Measurements from ENCODE around the gene EML3. TPM values are rescaled to one million over a fixed set of nuclear protein-coding genes. Genes with fewer than 3 reads are reported as not detected.

EML3 gene
- total RNA-seq, 6 donors from 2014 or later, result 31.0 to 148 (median 71.0) TPM

- DNase-seq, result peak in 1 of 2 donors; percentile 88
- peak in 1 of 2 donors; percentile 2 for ATAC-seq (ENCODE audit: low FRiP score in 2 of 2)
- Histone ChIP-seq H3K9me3 (no peaks in the 10 kb centered on the region), H3K27me3 (no peaks in the 10 kb centered on the region), H3K4me1 (peaks cover 17 to 27% (median 20%) of the 10 kb centered on the region in 4 donors), H3K4me3 (peak overlapping the region in 3 of 4 donors; percentile 66 to 95 (median 76)), H3K36me3 (peaks cover 3 to 55% (median 19%) of the 10 kb centered on the region in 4 donors), H3K27ac (peak overlapping the region; percentile 95 to 99 (median 98))
- 40% methylated on average over 2 of the region's 15 CpGs; no CpG with 5 or more reads in 1 of the 2 donors for WGBS, 2 donors
- TF ChIP-seq POLR2A (IDR thresholded peaks at IDR 0.05) (no peak), POLR2AphosphoS5 (IDR thresholded peaks at IDR 0.05) (no peak), CTCF (IDR thresholded peaks at IDR 0.05) (no peak), EP300 (IDR thresholded peaks at IDR 0.05) (no peak)
Observed at GRCh38 chr11:62613291-62613778, 760 bp upstream of the EML3 start.

DNA sequence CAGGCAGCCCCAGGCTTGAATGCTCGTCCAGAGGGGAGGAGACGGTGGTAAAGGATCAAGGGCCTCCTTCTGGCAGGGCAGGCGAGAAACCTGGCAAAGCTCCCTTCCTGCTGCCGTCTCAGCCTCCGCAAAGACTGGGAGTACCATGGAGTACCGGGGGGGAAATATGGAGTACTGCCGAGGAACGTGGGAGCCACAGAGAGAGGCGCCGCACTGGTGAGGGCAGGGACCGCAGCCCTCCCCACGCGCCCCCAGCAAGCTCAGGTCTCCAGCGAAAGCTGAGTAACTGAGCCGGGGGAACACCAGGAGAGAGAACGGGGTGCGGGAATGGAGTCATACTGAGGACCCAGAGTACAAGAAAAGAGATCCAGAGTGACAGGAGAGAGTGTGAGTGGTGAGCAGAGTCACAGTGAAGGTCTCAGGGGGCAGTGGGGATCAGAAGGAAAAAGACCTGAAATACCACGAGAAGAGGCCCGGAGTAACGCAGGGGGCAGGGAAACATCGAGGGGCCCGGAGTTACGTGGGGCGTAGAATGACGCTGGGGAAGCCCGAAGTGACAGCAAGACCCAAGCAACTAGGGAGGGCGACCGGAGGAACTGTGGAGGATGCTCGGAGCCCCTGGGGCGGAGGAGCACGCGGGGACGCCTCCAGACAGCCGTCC, 740 bp downstream of the EML3 start:
- Histone ChIP-seq H3K9me3 (no peaks in the 10 kb centered on the region), H3K27me3 (no peaks in the 10 kb centered on the region), H3K4me3 (peak overlapping the region; percentile 66 to 95 (median 78)), H3K27ac (peak overlapping the region; percentile 95 to 99 (median 98)), H3K4me1 (peaks cover 20 to 32% (median 21%) of the 10 kb centered on the region in 4 donors), H3K36me3 (peaks cover 6 to 61% (median 25%) of the 10 kb centered on the region in 4 donors)
- peak; percentile 9 to 23 for TF ChIP-seq POLR2AphosphoS5 (IDR thresholded peaks at IDR 0.05)
- no peak for TF ChIP-seq POLR2A (IDR thresholded peaks at IDR 0.05)
- no peak for TF ChIP-seq EP300 (IDR thresholded peaks at IDR 0.05)
- TF ChIP-seq CTCF (IDR thresholded peaks at IDR 0.05), result peak in 1 of 6 experiments; percentile 58
- DNase-seq (peak; percentile 53 to 79), ATAC-seq (ENCODE audit: low FRiP score in 2 of 2) (peak; percentile 15 to 20)
- 1% methylated on average over 26 to 34 of the region's 34 CpGs for WGBS, 2 donors

DNA sequence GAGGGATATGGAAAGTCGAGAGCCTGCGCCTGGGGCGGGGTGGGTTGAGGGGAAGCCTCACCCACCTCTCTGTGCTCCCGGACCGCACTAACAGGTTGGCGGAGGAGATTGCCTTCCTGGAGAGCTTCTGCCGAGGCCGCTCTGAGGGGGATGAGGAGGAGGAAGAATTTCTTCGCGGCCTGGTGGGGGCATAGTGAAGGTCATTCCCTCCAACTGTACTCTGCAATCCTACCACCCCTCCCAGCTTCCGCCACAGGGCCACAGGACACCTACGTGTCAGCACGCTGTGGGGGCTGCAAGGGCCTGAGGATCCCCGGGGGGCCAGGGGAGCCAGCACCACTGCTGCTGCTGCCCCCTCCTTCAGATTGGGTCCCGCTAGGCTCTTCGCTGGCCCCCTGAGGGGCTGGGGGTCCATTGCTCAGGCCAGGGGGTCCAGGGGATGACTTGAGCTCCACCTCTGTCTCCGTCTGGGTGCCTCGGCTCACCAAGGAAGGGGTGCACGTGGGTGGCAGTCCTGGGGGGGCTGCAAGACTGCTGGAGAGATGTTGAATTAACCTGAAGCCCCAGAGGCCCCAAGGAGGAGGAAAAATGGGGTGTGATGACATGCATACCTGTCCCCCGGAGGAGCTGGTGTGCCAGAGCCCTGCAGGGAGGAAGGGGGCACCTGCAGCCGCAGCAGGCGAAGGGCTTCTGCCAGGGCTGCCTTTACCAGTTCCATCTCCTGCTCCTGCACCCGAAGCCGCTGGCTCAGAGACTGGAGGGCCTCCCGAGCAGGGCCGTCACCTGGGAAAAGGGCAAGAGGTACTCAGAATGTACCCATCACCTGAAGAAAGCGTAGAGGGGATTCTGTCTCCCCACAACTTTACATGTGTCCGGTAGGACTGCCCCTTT, 1.5 kb downstream of the EML3 start:
- DNase-seq, result peak in 1 of 2 donors; percentile 64
- Histone ChIP-seq H3K4me1 (peaks cover 20 to 32% (median 21%) of the 10 kb centered on the region in 4 donors), H3K9me3 (no peaks in the 10 kb centered on the region), H3K27me3 (no peaks in the 10 kb centered on the region), H3K36me3 (peaks cover 3 to 60% (median 24%) of the 10 kb centered on the region in 4 donors), H3K27ac (peak overlapping the region; percentile 95 to 99 (median 98)), H3K4me3 (peak overlapping the region; percentile 66 to 95 (median 78))
- TF ChIP-seq POLR2A (IDR thresholded peaks at IDR 0.05) (no peak), EP300 (IDR thresholded peaks at IDR 0.05) (no peak), CTCF (IDR thresholded peaks at IDR 0.05) (no peak), POLR2AphosphoS5 (IDR thresholded peaks at IDR 0.05) (no peak)
- 58 to 67% methylated on average over 24 to 26 of the region's 28 CpGs for WGBS, 2 donors
- ATAC-seq (ENCODE audit: low FRiP score in 2 of 2), result no peak

- peak overlapping the region in 1 of 4 donors; percentile 99 for H3K27ac ChIP-seq
- H3K27me3 ChIP-seq, result no peaks in the 10 kb centered on the region
- WGBS, 2 donors, result 82 to 85% methylated on average over 5 to 6 of the region's 6 CpGs
- no peak for TF ChIP-seq POLR2AphosphoS5 (IDR thresholded peaks at IDR 0.05)
- H3K4me3 ChIP-seq, result no peak overlapping the region
- H3K9me3 ChIP-seq, result no peaks in the 10 kb centered on the region
- H3K4me1 ChIP-seq, result peaks cover 20 to 32% (median 21%) of the 10 kb centered on the region in 4 donors
- ATAC-seq (ENCODE audit: low FRiP score in 2 of 2), result no peak
- peaks cover 9 to 60% (median 28%) of the 10 kb centered on the region in 4 donors for H3K36me3 ChIP-seq
- DNase-seq, result no peak
Observed at GRCh38 chr11:62610403-62610802, 2.2 kb downstream of the EML3 start.

DNA sequence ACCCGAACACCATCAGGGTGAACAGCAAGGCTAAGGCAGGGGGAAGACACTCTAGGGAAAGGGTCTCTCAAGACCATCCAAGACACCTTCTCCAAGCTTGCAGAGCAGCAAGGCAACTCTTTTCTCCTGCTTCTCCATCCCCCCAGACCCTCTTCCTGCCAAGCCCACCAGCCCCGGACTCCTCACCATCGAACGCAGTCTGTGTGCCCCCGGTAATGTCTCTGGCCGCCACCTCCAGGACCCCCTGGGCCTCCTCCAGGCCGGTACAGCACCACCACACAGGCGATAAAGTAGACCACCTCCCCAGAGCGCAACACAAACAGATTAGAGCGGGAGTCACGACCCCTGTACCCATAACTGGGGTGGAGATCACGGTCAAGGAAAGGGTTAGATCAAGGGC, 3.8 kb downstream of the EML3 start:
- TF ChIP-seq CTCF (IDR thresholded peaks at IDR 0.05) (no peak), POLR2AphosphoS5 (IDR thresholded peaks at IDR 0.05) (no peak), POLR2A (IDR thresholded peaks at IDR 0.05) (no peak), EP300 (IDR thresholded peaks at IDR 0.05) (no peak)
- Histone ChIP-seq H3K9me3 (no peaks in the 10 kb centered on the region), H3K36me3 (peaks cover 12 to 70% (median 33%) of the 10 kb centered on the region in 4 donors), H3K4me3 (no peak overlapping the region), H3K27me3 (no peaks in the 10 kb centered on the region), H3K4me1 (peaks cover 20 to 32% (median 21%) of the 10 kb centered on the region in 4 donors), H3K27ac (no peak overlapping the region)
- ATAC-seq (ENCODE audit: low FRiP score in 2 of 2) (no peak), DNase-seq (no peak)
- 96 to 97% methylated on average over 12 of the region's 12 CpGs for WGBS, 2 donors

Measured in upper lobe of left lung (tissue), 6 donors.